GM12878 (cell line): ENCODE results near the gene CD58. TPM values are rescaled to one million over a fixed set of nuclear protein-coding genes. Genes with fewer than 3 reads are reported as not detected.

Experiments
- ATAC-seq: fragments of 200-7000 bp; cut with Tn5 transposase; 3 replicates; pipeline ENCODE4 v1.9.1; 2020; ENCODE audit warnings: mild to moderate bottlenecking, moderate library complexity
- BruUV-seq: library from RNA; stranded (reverse); fragments of 400-500 nt; replicated peaks from 2 replicates; lab custom pipeline; 2021; lab: Mats Ljungman, UMichigan
- CTCF ChIA-PET: fragments of 300-600 bp; sonication (Branson Sonifier 250); formaldehyde crosslinking; extraction: SDS; loops from one replicate; lab custom pipeline; 2021; ENCODE audit warnings: inconsistent platforms; lab: Yijun Ruan, JAX
- POLR2A ChIA-PET: fragments of 350-600 bp; formaldehyde crosslinking; extraction: SDS; loops from one replicate; lab custom pipeline; 2021; ENCODE audit warnings: inconsistent platforms; lab: Charles Lee
- RAD21 ChIA-PET: fragments of 300-600 bp; sonication (Branson Sonifier 250); formaldehyde crosslinking; loops from one replicate; lab custom pipeline; 2023; ENCODE audit warnings: antibody characterized with exemption; ENCODE audit not compliant: unreplicated experiment; lab: Charles Lee
- SMC1A ChIA-PET: fragments of 300-600 bp; sonication (Branson Sonifier 250); formaldehyde crosslinking; loops from one replicate; lab custom pipeline; 2023; ENCODE audit not compliant: unreplicated experiment, uncharacterized antibody; lab: Charles Lee
- DNase-seq: peaks from one replicate; pipeline ENCODE4 v3.0.0-alpha.2; 2011; ENCODE audit warnings: low read depth, low spot score
- FAIRE-seq: peaks from 3 replicates; lab custom pipeline; 2011; peaks lifted over from hg19 to GRCh38; lab: Jason Lieb, UNC
- H2AFZ ChIP-seq: 2 replicates; pipeline ENCODE4 v1.6.0; 2011; ENCODE audit warnings: low read depth, low read length, control low read depth; ENCODE audit not compliant: control insufficient read depth
- H3K27ac ChIP-seq: 2 replicates; pipeline ENCODE4 v1.5.1; 2011; ENCODE audit warnings: control low read depth; ENCODE audit not compliant: control insufficient read depth, insufficient read depth
- H3K27me3 ChIP-seq, 2 experiments: replicated peaks in 1 of 2; 2 replicates each; pipeline versions ENCODE4 v1.6.0 to v1.6.1; 2011; ENCODE audit warnings: low read length in 1 of 2; ENCODE audit not compliant: control insufficient read depth in 2 of 2, insufficient read depth in 2 of 2
- H3K36me3 ChIP-seq, 2 experiments: 2 replicates each; pipeline ENCODE4 v1.5.1; 2011; ENCODE audit warnings: low read length in 1 of 2; ENCODE audit not compliant: control insufficient read depth in 2 of 2, insufficient read depth in 2 of 2
- H3K4me1 ChIP-seq: 2 replicates; pipeline ENCODE4 v1.6.1; 2011; ENCODE audit warnings: mild to moderate bottlenecking, low read length, moderate library complexity, mixed read lengths; ENCODE audit not compliant: control insufficient read depth, insufficient read depth
- H3K4me2 ChIP-seq: 2 replicates; pipeline ENCODE4 v1.6.0; 2011; ENCODE audit warnings: control low read depth; ENCODE audit not compliant: control insufficient read depth, insufficient read depth
- H3K4me3 ChIP-seq: fragments of 200-600 bp; sonication (generic); 2 replicates; pipeline ENCODE4 v1.5.1; 2016
- H3K79me2 ChIP-seq: 2 replicates; pipeline ENCODE4 v1.6.0; 2011; ENCODE audit warnings: low read length; ENCODE audit not compliant: control insufficient read depth, insufficient read depth
- H3K9ac ChIP-seq: 2 replicates; pipeline ENCODE4 v1.8.0; 2011; ENCODE audit warnings: low read length, control low read depth, mixed read lengths; ENCODE audit not compliant: control insufficient read depth, insufficient read depth
- H3K9me3 ChIP-seq: replicated peaks from 3 replicates; pipeline ENCODE4 v1.5.1; 2011; ENCODE audit warnings: mild to moderate bottlenecking, low read length; ENCODE audit not compliant: control insufficient read depth, insufficient read depth
- H4K20me1 ChIP-seq: 2 replicates; pipeline ENCODE4 v1.6.0; 2011; ENCODE audit not compliant: control insufficient read depth, insufficient read depth
- CTCF ChIP-seq, 3 experiments: IDR thresholded peaks in 2 of 3; conservative IDR thresholded peaks in 1 of 3; 2 replicates each; pipeline ENCODE4 v1.5.1; 2011; ENCODE audit warnings: low read depth in 3 of 3, low read length in 3 of 3, mild to moderate bottlenecking in 3 of 3, control low read depth in 2 of 3, moderate library complexity in 2 of 3, inconsistent platforms in 1 of 3, mixed read lengths in 1 of 3; ENCODE audit not compliant: control insufficient read depth in 2 of 3, insufficient read depth in 1 of 3; ENCODE audit errors: extremely low read depth in 1 of 3
- DPF2 ChIP-seq: fragments of 450-650 bp; IDR thresholded peaks from 2 replicates; pipeline ENCODE4 v1.6.1; 2017; ENCODE audit warnings: mild to moderate bottlenecking
- FOS ChIP-seq: IDR thresholded peaks from 3 replicates; pipeline ENCODE4 v1.6.1; 2011; ENCODE audit warnings: borderline replicate concordance; ENCODE audit not compliant: insufficient read length; ENCODE audit errors: extremely low read depth
- NFYB ChIP-seq: IDR thresholded peaks from 2 replicates; pipeline ENCODE4 v1.6.1; 2011; ENCODE audit warnings: low read depth, mild to moderate bottlenecking, low read length, improper control_type of control experiment, moderate library complexity; ENCODE audit not compliant: insufficient read depth
- NRF1 ChIP-seq: conservative IDR thresholded peaks from 2 replicates; pipeline ENCODE4 v1.6.1; 2011; ENCODE audit warnings: mild to moderate bottlenecking, low read depth, low read length, improper control_type of control experiment
- PKNOX1 ChIP-seq: fragments of 450-650 bp; IDR thresholded peaks from 2 replicates; pipeline ENCODE4 v1.6.1; 2016; ENCODE audit warnings: mild to moderate bottlenecking
- PML ChIP-seq: IDR thresholded peaks from 2 replicates; pipeline ENCODE4 v1.6.1; 2012; ENCODE audit warnings: low read length, inconsistent platforms
- POLR2A ChIP-seq: IDR thresholded peaks from 2 replicates; pipeline ENCODE4 v1.6.1; 2011; ENCODE audit warnings: low read depth, mild to moderate bottlenecking, low read length
- POLR2AphosphoS2 ChIP-seq: IDR thresholded peaks from 2 replicates; pipeline ENCODE4 v1.6.1; 2011; ENCODE audit warnings: low read depth, mild to moderate bottlenecking, low read length, improper control_type of control experiment, moderate library complexity
- RAD51 ChIP-seq: fragments of 450-650 bp; IDR thresholded peaks from 2 replicates; pipeline ENCODE4 v1.6.1; 2016; ENCODE audit warnings: moderate library complexity, mild to moderate bottlenecking, inconsistent platforms
- ZNF274 ChIP-seq: IDR thresholded peaks from one replicate; pipeline ENCODE4 v1.8.0; 2011; ENCODE audit not compliant: insufficient read length, insufficient read depth
- WGBS: methylation state at CpG from one replicate; pipeline ENCODE4 v1.1.6; 2016; ENCODE audit warnings: low lambda C conversion rate; ENCODE audit not compliant: insufficient replicate concordance, insufficient coverage; ENCODE audit errors: missing lambda C conversion rate; 5-methylcytosine and 5-hydroxymethylcytosine counted together
- in situ Hi-C: fragments of 300-500 bp; cut with MboI; formaldehyde crosslinking; loops from 9 replicates; pipeline ENCODE4 v1.14.3; 2018; ENCODE audit warnings: mixed read lengths
- intact Hi-C: fragments of 100-400 bp; cut with micrococcal nuclease; formaldehyde crosslinking; loops from one replicate; pipeline ENCODE4 v1.14.2; 2022; ENCODE audit not compliant: unreplicated experiment
- polyA plus RNA-seq, 11 experiments: library from polyadenylated mRNA; depleted of rRNA in 4 of 11; unstranded in 6 of 11; stranded (reverse) in 5 of 11; fragments of >200 nt; fragmentation: Nextera tagmentation in 4 of 11; fragmentation: Illumina TruSeq in 1 of 11; extraction: Ambion mirVana in 4 of 11; extraction: Trizol in 1 of 11; gene quantifications; 1 replicate in 1 of 11; 2 replicates in 10 of 11; pipeline versions ENCODE4 v1.2.1 to v1.2.3, GENCODE V29; 2011 to 2016; ENCODE audit warnings: inconsistent platforms in 2 of 11, missing spikeins in 2 of 11, low read depth in 1 of 11
- total RNA-seq, 4 experiments: library from RNA; depleted of rRNA in 3 of 4; stranded (reverse); fragments of >200 nt in 3 of 4; fragmentation: Illumina TruSeq in 1 of 4; extraction: Trizol in 1 of 4; gene quantifications; 2 replicates each; pipeline versions ENCODE4 v1.2.1 to v1.2.3, GENCODE V29; 2013 to 2021

CD58 gene
- total and polyA plus RNA-seq, 10 of the 15 experiments (the other 5 are each of a cell fraction or from before 2014, with no cell fraction given): 70.4 to 252 (median 129) TPM

- Histone ChIP-seq H3K4me1 (peaks cover 37% of the 10 kb centered on the region), H2AFZ (no peak overlapping the region), H3K79me2 (peaks cover 46% of the 10 kb centered on the region), H3K4me3 (no peak overlapping the region), H3K4me2 (no peak overlapping the region), H3K27ac (no peak overlapping the region), H3K27me3 (no peaks in the 10 kb centered on the region), H3K36me3 (peaks cover 20 to 64% of the 10 kb centered on the region in 2 experiments), H3K9me3 (no peaks in the 10 kb centered on the region; the same call in 1 of the 3 replicates), H3K9ac (no peak overlapping the region), H4K20me1 (no peaks in the 10 kb centered on the region)
- no TSS peak for BruUV-seq
- POLR2A ChIA-PET: interaction anchor here (1.0 to 1.7 kb wide), 4 partner anchors 14 to 29 kb away, joined by 3 to 6 read pairs (median 4); no protein-coding TSS in a partner anchor
- intact Hi-C loops (no loop called here), in situ Hi-C loops (no loop called here)
- WGBS: 79% methylated on average over 3 of the region's 3 CpGs
- SMC1A ChIA-PET: interaction anchor here (0.5 to 11.4 kb wide), 5 partner anchors 15 to 1418 kb away, joined by 3 to 128 read pairs (median 6); no protein-coding TSS in a partner anchor
- no peak for ATAC-seq
- RAD21 ChIA-PET: interaction anchor here (0.6 to 1.8 kb wide), 5 partner anchors 19 to 33 kb away, joined by 3 to 5 read pairs (median 3); no protein-coding TSS in a partner anchor
- DNase-seq: no peak
- CTCF ChIA-PET: interaction anchor here (0.6 to 1.5 kb wide), 3 partner anchors 20 to 84 kb away, joined by 3 to 5 read pairs (median 4); no protein-coding TSS in a partner anchor
- no peak for FAIRE-seq
- TF ChIP-seq POLR2AphosphoS2 (peak; percentile 18; the same call in 1 of the 2 replicates), FOS (no peak)
Measured at GRCh38 chr1:116537040-116537831, 33.6 kb downstream of the CD58 start.

GRCh38 chr1:116534014-116534739, 36.6 kb downstream of the CD58 start:
- DNase-seq: no peak
- ChIA-PET SMC1A (interaction anchor here (0.7 kb wide), 2 partner anchors 25 to 1070 kb away, joined by 3 to 4 read pairs; no protein-coding TSS in a partner anchor), CTCF (interaction anchor here (1.7 kb wide), 1 partner anchor 49 kb away, joined by 4 read pairs; no protein-coding TSS in a partner anchor), RAD21 (no interaction called here), POLR2A (no interaction called here)
- Histone ChIP-seq H3K36me3 (peaks cover 21 to 67% of the 10 kb centered on the region in 2 experiments), H2AFZ (no peak overlapping the region), H3K9ac (no peak overlapping the region), H3K4me2 (no peak overlapping the region), H4K20me1 (no peaks in the 10 kb centered on the region), H3K9me3 (no peaks in the 10 kb centered on the region; the same call in 1 of the 3 replicates), H3K27ac (no peak overlapping the region), H3K4me1 (peaks cover 11% of the 10 kb centered on the region), H3K4me3 (no peak overlapping the region), H3K79me2 (peaks cover 22% of the 10 kb centered on the region), H3K27me3 (no peaks in the 10 kb centered on the region)
- BruUV-seq: no TSS peak
- in situ Hi-C loops (no loop called here), intact Hi-C loops (no loop called here)
- no peak for FAIRE-seq
- WGBS: 97% methylated on average over 40 of the region's 45 CpGs
- ATAC-seq: no peak
- no peak for TF ChIP-seq ZNF274
- no peak for TF ChIP-seq CTCF (IDR thresholded peaks at IDR 0.05 in 2 of 3, conservative IDR thresholded peaks at IDR 0.05 in 1 of 3; ENCODE audit: control insufficient read depth in 2 of 3, extremely low read depth in 1 of 3, insufficient read depth in 1 of 3, low read depth in 3 of 3, low read length in 3 of 3)
- TF ChIP-seq RAD51: no peak
- TF ChIP-seq PML: no peak
- peak; percentile 54 for TF ChIP-seq POLR2A
- TF ChIP-seq DPF2: no peak
- TF ChIP-seq NFYB: no peak
- no peak for TF ChIP-seq PKNOX1
- TF ChIP-seq NRF1: no peak
